GM12873 (cell line): ENCODE data around the gene ATP8A2.

Source experiments
- CTCF ChIP-seq: IDR thresholded peaks from 2 replicates; pipeline ENCODE4 v1.5.1; 2012; ENCODE audit warnings: low read depth, mild to moderate bottlenecking, moderate library complexity, low read length, control low read depth; ENCODE audit not compliant: insufficient read depth; ENCODE audit errors: missing control alignments

ATP8A2 gene

GRCh38 chr13:25770601-25771000 is 398.8 kb downstream of the ATP8A2 start:
- no peak for TF ChIP-seq CTCF

GRCh38 chr13:25771202-25771601 is 399.4 kb downstream of the ATP8A2 start:
- TF ChIP-seq CTCF = no peak

GRCh38 chr13:25771641-25772478 is 400.1 kb downstream of the ATP8A2 start:
- no peak for TF ChIP-seq CTCF

- TF ChIP-seq CTCF = no peak
These were observed 403.5 kb downstream of the ATP8A2 start for GRCh38 chr13:25775275-25775674.

GRCh38 chr13:25775986-25776385 is 404.2 kb downstream of the ATP8A2 start:
- TF ChIP-seq CTCF = no peak

GRCh38 chr13:25776722-25777121 is 404.9 kb downstream of the ATP8A2 start:
- TF ChIP-seq CTCF = no peak

GRCh38 chr13:25777509-25777908 is 405.7 kb downstream of the ATP8A2 start:
- TF ChIP-seq CTCF = no peak
